Measurements from ENCODE around the gene FRS2. TPM values are rescaled to one million over a fixed set of nuclear protein-coding genes. Genes with fewer than 3 reads are reported as not detected.
A peak's percentile ranks its signal among the peaks of the same experiment; 100 is the strongest.
"Not testable (repeated sequence)": the region's sequence is repeated elsewhere in the genome, so short reads cannot be mapped to it uniquely, and the experiment has no call there.

The FRS2 gene
- 12.3 and 24.9 TPM in 2 replicates for polyA plus RNA-seq (2014; cell fraction: cytosol; rRNA removed)
- 12.7 and 21.3 TPM in 2 replicates for polyA plus RNA-seq (2014; cell fraction: nucleus; rRNA removed)

GRCh38 chr12:69470189-69471075, at the start of gene FRS2:
FRS2 (plus strand) TSS chr12:69470388; CDS start chr12:69569031, 98,643 bp downstream.
- peak; percentile 89 for DNase-seq (ENCODE audit: low spot score)

- DNase-seq (ENCODE audit: low spot score), result no peak
Observed at GRCh38 chr12:69421548-69421947, 48.6 kb upstream of the FRS2 start.

- no peak for DNase-seq (ENCODE audit: low spot score)
Observed at GRCh38 chr12:69423037-69423905, 46.9 kb upstream of the FRS2 start.

GRCh38 chr12:69425417-69425816, 44.8 kb upstream of the FRS2 start:
- DNase-seq (ENCODE audit: low spot score), result no peak

GRCh38 chr12:69428351-69429073, 41.7 kb upstream of the FRS2 start:
- no peak for DNase-seq (ENCODE audit: low spot score)

- no peak for DNase-seq (ENCODE audit: low spot score)
Observed at GRCh38 chr12:69430942-69431590, 39.1 kb upstream of the FRS2 start.

- no peak for DNase-seq (ENCODE audit: low spot score)
Observed at GRCh38 chr12:69431591-69432222, 38.5 kb upstream of the FRS2 start.

GRCh38 chr12:69433653-69434052, 36.5 kb upstream of the FRS2 start:
- DNase-seq (ENCODE audit: low spot score), result no peak

GRCh38 chr12:69435644-69436043, 34.5 kb upstream of the FRS2 start:
- no peak for DNase-seq (ENCODE audit: low spot score)

GRCh38 chr12:69437073-69437472, 33.1 kb upstream of the FRS2 start:
- no peak for DNase-seq (ENCODE audit: low spot score)

- DNase-seq (ENCODE audit: low spot score), result no peak
Observed at GRCh38 chr12:69438539-69438938, 31.6 kb upstream of the FRS2 start.

- no peak for DNase-seq (ENCODE audit: low spot score)
Observed at GRCh38 chr12:69440016-69440415, 30.2 kb upstream of the FRS2 start.

- DNase-seq (ENCODE audit: low spot score), result no peak
Observed at GRCh38 chr12:69440886-69441285, 29.3 kb upstream of the FRS2 start.

GRCh38 chr12:69442894-69443293, 27.3 kb upstream of the FRS2 start:
- DNase-seq (ENCODE audit: low spot score), result no peak

GRCh38 chr12:69443916-69444315, 26.3 kb upstream of the FRS2 start:
- DNase-seq (ENCODE audit: low spot score), result no peak

- no peak for DNase-seq (ENCODE audit: low spot score)
Observed at GRCh38 chr12:69447892-69448291, 22.3 kb upstream of the FRS2 start.

- not testable (repeated sequence) for DNase-seq (ENCODE audit: low spot score)
Observed at GRCh38 chr12:69452598-69453132, 17.5 kb upstream of the FRS2 start.

GRCh38 chr12:69456239-69456638, 13.9 kb upstream of the FRS2 start:
- DNase-seq (ENCODE audit: low spot score), result no peak

- DNase-seq (ENCODE audit: low spot score), result no peak
Observed at GRCh38 chr12:69457433-69457832, 12.8 kb upstream of the FRS2 start.

- peak; percentile 32 for DNase-seq (ENCODE audit: low spot score)
Observed at GRCh38 chr12:69459477-69459876, 10.7 kb upstream of the FRS2 start.

All from SK-N-DZ (cell line).